ENCODE data around the gene CTLA4.

DNA sequence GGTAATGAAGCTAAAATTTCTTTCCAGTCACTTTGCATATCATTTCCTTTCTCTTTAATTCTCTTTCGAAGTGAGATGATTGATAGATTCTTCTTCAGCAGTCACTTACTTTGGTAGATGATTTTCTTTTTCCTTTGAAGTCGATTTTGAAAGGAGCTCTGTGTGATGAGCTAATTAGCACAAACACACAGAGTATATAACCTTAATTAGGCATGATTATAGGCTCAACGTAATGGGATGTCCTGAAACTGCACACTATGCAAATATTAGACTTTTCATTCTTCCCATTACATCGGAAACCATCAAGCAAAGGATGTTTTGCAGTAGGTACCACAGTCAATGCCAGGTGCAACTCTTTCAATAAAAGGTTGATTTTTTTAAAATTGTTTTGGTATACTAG is 6.4 kb upstream of the CTLA4 start:
- no peak for TF ChIP-seq EZH2 (IDR thresholded peaks at IDR 0.05; ENCODE audit: low read length)
- TF ChIP-seq, protein P1, sequence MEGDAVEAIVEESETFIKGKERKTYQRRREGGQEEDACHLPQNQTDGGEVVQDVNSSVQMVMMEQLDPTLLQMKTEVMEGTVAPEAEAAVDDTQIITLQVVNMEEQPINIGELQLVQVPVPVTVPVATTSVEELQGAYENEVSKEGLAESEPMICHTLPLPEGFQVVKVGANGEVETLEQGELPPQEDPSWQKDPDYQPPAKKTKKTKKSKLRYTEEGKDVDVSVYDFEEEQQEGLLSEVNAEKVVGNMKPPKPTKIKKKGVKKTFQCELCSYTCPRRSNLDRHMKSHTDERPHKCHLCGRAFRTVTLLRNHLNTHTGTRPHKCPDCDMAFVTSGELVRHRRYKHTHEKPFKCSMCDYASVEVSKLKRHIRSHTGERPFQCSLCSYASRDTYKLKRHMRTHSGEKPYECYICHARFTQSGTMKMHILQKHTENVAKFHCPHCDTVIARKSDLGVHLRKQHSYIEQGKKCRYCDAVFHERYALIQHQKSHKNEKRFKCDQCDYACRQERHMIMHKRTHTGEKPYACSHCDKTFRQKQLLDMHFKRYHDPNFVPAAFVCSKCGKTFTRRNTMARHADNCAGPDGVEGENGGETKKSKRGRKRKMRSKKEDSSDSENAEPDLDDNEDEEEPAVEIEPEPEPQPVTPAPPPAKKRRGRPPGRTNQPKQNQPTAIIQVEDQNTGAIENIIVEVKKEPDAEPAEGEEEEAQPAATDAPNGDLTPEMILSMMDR (optimal IDR thresholded peaks at IDR 0.05 in 1 of 3, IDR thresholded peaks at IDR 0.05 in 1 of 3, conservative IDR thresholded peaks at IDR 0.05 in 1 of 3; ENCODE audit: extremely low read depth in 1 of 3, insufficient read depth in 2 of 3, low read length in 3 of 3) = no peak

Data from keratinocyte (primary cell).